Natural killer cell (primary cell): ENCODE results near the gene RTN4R. TPM values are rescaled to one million over a fixed set of nuclear protein-coding genes. Genes with fewer than 3 reads are reported as not detected.

ENCODE experiments used
- ATAC-seq, 3 donors: fragments of 150-1000 bp in 2 of 3; fragments of 200-7000 bp in 1 of 3; cut with Tn5 transposase; 1 replicate in 1 of 3; 2 replicates in 2 of 3; pipeline ENCODE4 v1.10.0; 2021; ENCODE audit warnings: mild to moderate bottlenecking in 2 of 3, moderate library complexity in 2 of 3
- DNase-seq, 2 donors: peaks; one replicate each; pipeline versions ENCODE4 v3.0.0 to v3.0.0-alpha.2; 2013 to 2021; ENCODE audit warnings: mixed read lengths in 1 of 2
- H3K27ac ChIP-seq: one replicate; pipeline ENCODE4 v1.5.1; 2013; ENCODE audit warnings: mild to moderate bottlenecking, low read length
- H3K27me3 ChIP-seq: one replicate; pipeline ENCODE4 v1.6.1; 2013; ENCODE audit warnings: low read length; ENCODE audit not compliant: control insufficient read depth, insufficient read depth
- H3K36me3 ChIP-seq: one replicate; pipeline ENCODE4 v1.6.1; 2013; ENCODE audit warnings: low read length; ENCODE audit not compliant: control insufficient read depth, insufficient read depth
- H3K4me1 ChIP-seq: one replicate; pipeline ENCODE4 v1.6.1; 2013; ENCODE audit warnings: low read length; ENCODE audit not compliant: control insufficient read depth, insufficient read depth
- H3K4me3 ChIP-seq: one replicate; pipeline ENCODE4 v1.5.1; 2013; ENCODE audit warnings: low read length
- H3K9me3 ChIP-seq: one replicate; pipeline ENCODE4 v1.6.1; 2013; ENCODE audit warnings: low read length; ENCODE audit not compliant: control insufficient read depth, insufficient read depth
- H3K27ac Mint-ChIP-seq, 2 donors: one replicate each; pipeline ENCODE4 v1.8.0; 2022; ENCODE audit warnings: mild to moderate bottlenecking in 2 of 2, mixed read lengths in 2 of 2, moderate library complexity in 1 of 2
- H3K27me3 Mint-ChIP-seq, 2 donors: one replicate each; pipeline ENCODE4 v1.8.0; 2022; ENCODE audit warnings: low read depth in 2 of 2, mixed read lengths in 2 of 2
- H3K36me3 Mint-ChIP-seq: one replicate; pipeline ENCODE4 v1.8.0; 2022; ENCODE audit warnings: mixed read lengths
- H3K4me1 Mint-ChIP-seq, 2 donors: one replicate each; pipeline ENCODE4 v1.8.0; 2022; ENCODE audit warnings: mixed read lengths in 2 of 2
- H3K4me3 Mint-ChIP-seq: one replicate; pipeline ENCODE4 v1.8.0; 2022; ENCODE audit warnings: mild to moderate bottlenecking, moderate library complexity, mixed read lengths
- H3K9me3 Mint-ChIP-seq, 2 donors: one replicate each; pipeline ENCODE4 v1.8.0; 2022; ENCODE audit warnings: mixed read lengths in 2 of 2
- WGBS: methylation state at CpG from one replicate; pipeline ENCODE4 v1.1.7; 2013; ENCODE audit warnings: missing lambda C conversion rate; ENCODE audit not compliant: insufficient coverage; 5-methylcytosine and 5-hydroxymethylcytosine counted together
- intact Hi-C: fragments of 100-400 bp; cut with micrococcal nuclease; formaldehyde crosslinking; loops from one replicate; pipeline ENCODE4 v1.14.2; 2022
- total RNA-seq, 4 donors: library from RNA; stranded (reverse); fragments of 120-200 nt in 1 of 4; gene quantifications; one replicate each; pipeline versions ENCODE4 v1.2.3 to v1.2.4, GENCODE V29; 2013 to 2022
- TF ChIP-seq, protein P1 (sequence below): fragments of 200-600 bp; IDR thresholded peaks from one replicate; pipeline ENCODE4 v1.8.0; 2022; ENCODE audit warnings: antibody characterized with exemption

The RTN4R gene
- total RNA-seq, 3 donors from 2014 or later (not counting 1 experiment from before 2014, with no cell fraction given), result 1.2 to 2.9 (median 1.6) TPM

- H3K27ac Mint-ChIP-seq, result peak overlapping the region in 1 of 2 donors; percentile 71
- H3K4me1 Mint-ChIP-seq, result peaks cover 22 to 50% of the 10 kb centered on the region in 2 donors
- TF ChIP-seq, protein P1, sequence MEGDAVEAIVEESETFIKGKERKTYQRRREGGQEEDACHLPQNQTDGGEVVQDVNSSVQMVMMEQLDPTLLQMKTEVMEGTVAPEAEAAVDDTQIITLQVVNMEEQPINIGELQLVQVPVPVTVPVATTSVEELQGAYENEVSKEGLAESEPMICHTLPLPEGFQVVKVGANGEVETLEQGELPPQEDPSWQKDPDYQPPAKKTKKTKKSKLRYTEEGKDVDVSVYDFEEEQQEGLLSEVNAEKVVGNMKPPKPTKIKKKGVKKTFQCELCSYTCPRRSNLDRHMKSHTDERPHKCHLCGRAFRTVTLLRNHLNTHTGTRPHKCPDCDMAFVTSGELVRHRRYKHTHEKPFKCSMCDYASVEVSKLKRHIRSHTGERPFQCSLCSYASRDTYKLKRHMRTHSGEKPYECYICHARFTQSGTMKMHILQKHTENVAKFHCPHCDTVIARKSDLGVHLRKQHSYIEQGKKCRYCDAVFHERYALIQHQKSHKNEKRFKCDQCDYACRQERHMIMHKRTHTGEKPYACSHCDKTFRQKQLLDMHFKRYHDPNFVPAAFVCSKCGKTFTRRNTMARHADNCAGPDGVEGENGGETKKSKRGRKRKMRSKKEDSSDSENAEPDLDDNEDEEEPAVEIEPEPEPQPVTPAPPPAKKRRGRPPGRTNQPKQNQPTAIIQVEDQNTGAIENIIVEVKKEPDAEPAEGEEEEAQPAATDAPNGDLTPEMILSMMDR, result no peak
- H3K36me3 Mint-ChIP-seq, result no peaks in the 10 kb centered on the region
- peak overlapping the region; percentile 52 for H3K4me3 Mint-ChIP-seq
- Histone ChIP-seq H3K4me3 (no peak overlapping the region), H3K27ac (peak overlapping the region; percentile 14), H3K4me1 (peaks cover 98% of the 10 kb centered on the region), H3K27me3 (no peaks in the 10 kb centered on the region), H3K36me3 (no peaks in the 10 kb centered on the region), H3K9me3 (no peaks in the 10 kb centered on the region)
- intact Hi-C loops, result no loop called here
- ATAC-seq, result no peak
- no peak for DNase-seq
- WGBS, result 93% methylated on average over 8 of the region's 8 CpGs
- H3K9me3 Mint-ChIP-seq, result no peaks in the 10 kb centered on the region
- H3K27me3 Mint-ChIP-seq, result no peaks in the 10 kb centered on the region
Measured at GRCh38 chr22:20240900-20241299, 27.2 kb downstream of the RTN4R start.

- peaks cover 17 to 45% of the 10 kb centered on the region in 2 donors for H3K4me1 Mint-ChIP-seq
- no peaks in the 10 kb centered on the region for H3K9me3 Mint-ChIP-seq
- H3K27me3 Mint-ChIP-seq, result no peaks in the 10 kb centered on the region
- TF ChIP-seq, protein P1, result no peak
- Histone ChIP-seq H3K4me3 (no peak overlapping the region), H3K9me3 (no peaks in the 10 kb centered on the region), H3K27ac (peak overlapping the region; percentile 92), H3K27me3 (no peaks in the 10 kb centered on the region), H3K36me3 (no peaks in the 10 kb centered on the region), H3K4me1 (peaks cover 93% of the 10 kb centered on the region)
- no peaks in the 10 kb centered on the region for H3K36me3 Mint-ChIP-seq
- intact Hi-C loops, result no loop called here
- WGBS, result 53% methylated on average over 13 of the region's 14 CpGs
- H3K4me3 Mint-ChIP-seq, result no peak overlapping the region
- peak overlapping the region in 1 of 2 donors; percentile 71 for H3K27ac Mint-ChIP-seq
- ATAC-seq (no peak), DNase-seq (no peak)
Measured at GRCh38 chr22:20240447-20240764, 27.7 kb downstream of the RTN4R start.

DNA sequence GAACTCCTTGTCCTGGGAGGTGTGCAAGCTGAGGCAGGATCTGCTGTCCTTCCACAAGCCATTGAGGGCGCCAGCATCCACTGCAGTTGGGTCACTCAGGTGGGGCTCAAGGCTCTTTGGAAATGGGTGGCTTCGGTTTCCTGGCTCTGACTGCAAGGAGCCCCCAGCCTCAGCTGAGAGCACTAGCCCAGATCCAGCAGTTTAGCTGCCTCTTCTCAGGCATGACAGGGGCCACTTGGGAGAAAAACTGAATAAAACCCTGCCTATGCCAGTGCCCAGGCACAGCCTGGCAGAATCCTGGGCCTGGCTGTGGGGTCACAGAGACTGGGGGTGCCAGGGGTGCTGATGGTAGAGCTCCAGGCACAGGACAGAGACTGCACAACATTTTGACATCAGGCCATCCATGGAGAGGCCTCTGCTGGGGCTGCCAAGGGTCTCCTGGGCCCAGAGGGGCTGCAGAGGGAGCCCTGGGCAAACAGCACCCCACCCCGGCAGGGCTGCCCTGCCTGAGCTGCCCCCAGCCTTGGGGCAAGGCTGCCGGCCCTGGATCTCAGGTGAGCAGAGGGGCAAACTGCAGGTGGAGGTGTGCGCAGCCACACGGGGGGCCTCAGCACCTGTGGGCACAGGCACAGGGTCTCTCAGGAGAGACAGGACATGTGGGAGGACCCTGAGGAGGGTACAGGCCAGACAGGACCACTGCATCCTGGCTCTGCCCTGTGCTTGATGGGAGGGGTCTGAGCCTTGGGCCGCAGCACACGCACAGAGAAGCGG, 28.3 kb downstream of the RTN4R start:
- TF ChIP-seq, protein P1, result no peak
- no peak overlapping the region for H3K4me3 ChIP-seq
- Mint-ChIP-seq H3K4me1 (peaks cover 11 to 39% of the 10 kb centered on the region in 2 donors), H3K27ac (peak overlapping the region; percentile 71 to 80), H3K9me3 (no peaks in the 10 kb centered on the region), H3K36me3 (no peaks in the 10 kb centered on the region), H3K4me3 (peak overlapping the region; percentile 60), H3K27me3 (no peaks in the 10 kb centered on the region)
- peak overlapping the region; percentile 92 for H3K27ac ChIP-seq
- H3K36me3 ChIP-seq, result no peaks in the 10 kb centered on the region
- DNase-seq, result no peak
- H3K27me3 ChIP-seq, result no peaks in the 10 kb centered on the region
- intact Hi-C loops, result no loop called here
- WGBS, result 68% methylated on average over 9 of the region's 9 CpGs
- peaks cover 88% of the 10 kb centered on the region for H3K4me1 ChIP-seq
- no peak for ATAC-seq
- no peaks in the 10 kb centered on the region for H3K9me3 ChIP-seq
